Smooth muscle cell (in vitro differentiated cells): Measurements from ENCODE around the gene RNF17. TPM values are rescaled to one million over a fixed set of nuclear protein-coding genes. Genes with fewer than 3 reads are reported as not detected.

ENCODE experiments used
- DNase-seq: peaks from one replicate; lab custom pipeline; 2025; ENCODE audit not compliant: unreplicated experiment; lab: John Stamatoyannopoulos, UW
- H2AFZ ChIP-seq: fragments of 200-600 bp; sonication (generic); 2 replicates; pipeline ENCODE4 v1.6.0; 2016; ENCODE audit warnings: antibody characterized with exemption, low read depth, mild to moderate bottlenecking
- H3F3A ChIP-seq: fragments of 200-600 bp; sonication (generic); 2 replicates; pipeline ENCODE4 v1.6.0; 2017; ENCODE audit warnings: antibody characterized with exemption, low read depth
- H3K27ac ChIP-seq: fragments of 200-600 bp; sonication (generic); 2 replicates; pipeline ENCODE4 v1.5.1; 2016; ENCODE audit warnings: low read depth, mild to moderate bottlenecking
- H3K27me3 ChIP-seq: fragments of 200-600 bp; sonication (generic); 2 replicates; pipeline ENCODE4 v1.6.1; 2016; ENCODE audit warnings: low read depth, mild to moderate bottlenecking
- H3K36me3 ChIP-seq: fragments of 200-600 bp; sonication (generic); 2 replicates; pipeline ENCODE4 v1.5.1; 2016; ENCODE audit warnings: low read depth
- H3K4me1 ChIP-seq: fragments of 200-600 bp; sonication (generic); 2 replicates; pipeline ENCODE4 v1.5.1; 2016; ENCODE audit warnings: low read depth
- H3K4me2 ChIP-seq: fragments of 200-600 bp; sonication (generic); 2 replicates; pipeline ENCODE4 v1.6.0; 2016; ENCODE audit warnings: mild to moderate bottlenecking
- H3K4me3 ChIP-seq: fragments of 200-600 bp; sonication (generic); 2 replicates; pipeline ENCODE4 v1.5.1; 2016; ENCODE audit warnings: mild to moderate bottlenecking
- H3K79me2 ChIP-seq: fragments of 200-600 bp; sonication (generic); 2 replicates; pipeline ENCODE4 v1.6.0; 2016; ENCODE audit warnings: low read depth, mild to moderate bottlenecking
- H3K9ac ChIP-seq: fragments of 200-600 bp; sonication (generic); 2 replicates; pipeline ENCODE4 v1.6.0; 2016; ENCODE audit warnings: low read depth
- H3K9me3 ChIP-seq: fragments of 200-600 bp; sonication (generic); replicated peaks from 2 replicates; pipeline ENCODE4 v1.5.1; 2016; ENCODE audit warnings: low read depth
- H4K20me1 ChIP-seq: fragments of 200-600 bp; sonication (generic); 2 replicates; pipeline ENCODE4 v1.6.0; 2016; ENCODE audit warnings: low read depth
- WGBS: methylation state at CpG from one replicate; pipeline ENCODE4 v1.1.7; 2016; ENCODE audit warnings: low lambda C conversion rate; 5-methylcytosine and 5-hydroxymethylcytosine counted together
- polyA plus RNA-seq: library from polyadenylated mRNA; unstranded; fragments of >200 nt; fragmentation: Nextera tagmentation; extraction: Ambion mirVana; gene quantifications from 2 replicates; pipeline ENCODE4 v1.2.1, GENCODE V29; 2016
- total RNA-seq: library from RNA; depleted of rRNA; stranded (reverse); fragments of >200 nt; gene quantifications from 2 replicates; pipeline ENCODE4 v1.2.3, GENCODE V29; 2014
- TF ChIP-seq, protein P1 (sequence below): fragments of 200-600 bp; sonication (generic); IDR thresholded peaks from 2 replicates; pipeline ENCODE4 v1.5.1; 2017; ENCODE audit warnings: borderline replicate concordance, mild to moderate bottlenecking, antibody characterized with exemption; ENCODE audit not compliant: insufficient read depth, poor library complexity, severe bottlenecking

RNF17 gene
- total and polyA plus RNA-seq, 2 experiments from 2014 or later, result not detected

DNA sequence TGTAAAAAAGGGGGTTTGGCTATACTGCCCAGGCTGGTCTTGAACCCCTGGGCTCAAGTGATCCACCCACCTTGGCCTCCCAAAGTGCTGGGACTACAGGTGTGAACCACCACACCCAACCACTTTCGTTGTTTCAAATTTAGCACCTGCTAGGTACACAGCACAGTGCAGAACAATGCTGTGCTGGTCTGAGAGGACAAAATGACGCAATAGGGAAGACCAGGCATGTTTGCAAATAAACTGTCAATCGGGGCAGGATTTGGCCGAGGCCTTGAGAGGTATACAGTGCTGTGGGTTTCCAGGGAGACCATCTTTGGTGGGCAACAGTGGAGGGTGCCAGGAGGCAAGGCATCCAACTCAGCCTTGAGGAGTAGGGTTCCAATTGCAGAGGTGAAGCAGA lies 46.8 kb upstream of the RNF17 start:
- Histone ChIP-seq H3K4me1 (peaks cover 3% of the 10 kb centered on the region), H3K4me3 (no peak overlapping the region), H3K9ac (no peak overlapping the region), H4K20me1 (no peaks in the 10 kb centered on the region), H3K27ac (no peak overlapping the region), H3K36me3 (no peaks in the 10 kb centered on the region), H3K4me2 (no peak overlapping the region), H3K27me3 (peaks cover 2% of the 10 kb centered on the region), H3K79me2 (no peaks in the 10 kb centered on the region), H3F3A (no peaks in the 10 kb centered on the region), H2AFZ (no peak overlapping the region), H3K9me3 (no peaks in the 10 kb centered on the region)
- WGBS, result 91% methylated on average over 4 of the region's 4 CpGs
- DNase-seq, result no peak
- TF ChIP-seq, protein P1, sequence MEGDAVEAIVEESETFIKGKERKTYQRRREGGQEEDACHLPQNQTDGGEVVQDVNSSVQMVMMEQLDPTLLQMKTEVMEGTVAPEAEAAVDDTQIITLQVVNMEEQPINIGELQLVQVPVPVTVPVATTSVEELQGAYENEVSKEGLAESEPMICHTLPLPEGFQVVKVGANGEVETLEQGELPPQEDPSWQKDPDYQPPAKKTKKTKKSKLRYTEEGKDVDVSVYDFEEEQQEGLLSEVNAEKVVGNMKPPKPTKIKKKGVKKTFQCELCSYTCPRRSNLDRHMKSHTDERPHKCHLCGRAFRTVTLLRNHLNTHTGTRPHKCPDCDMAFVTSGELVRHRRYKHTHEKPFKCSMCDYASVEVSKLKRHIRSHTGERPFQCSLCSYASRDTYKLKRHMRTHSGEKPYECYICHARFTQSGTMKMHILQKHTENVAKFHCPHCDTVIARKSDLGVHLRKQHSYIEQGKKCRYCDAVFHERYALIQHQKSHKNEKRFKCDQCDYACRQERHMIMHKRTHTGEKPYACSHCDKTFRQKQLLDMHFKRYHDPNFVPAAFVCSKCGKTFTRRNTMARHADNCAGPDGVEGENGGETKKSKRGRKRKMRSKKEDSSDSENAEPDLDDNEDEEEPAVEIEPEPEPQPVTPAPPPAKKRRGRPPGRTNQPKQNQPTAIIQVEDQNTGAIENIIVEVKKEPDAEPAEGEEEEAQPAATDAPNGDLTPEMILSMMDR, result no peak

DNA sequence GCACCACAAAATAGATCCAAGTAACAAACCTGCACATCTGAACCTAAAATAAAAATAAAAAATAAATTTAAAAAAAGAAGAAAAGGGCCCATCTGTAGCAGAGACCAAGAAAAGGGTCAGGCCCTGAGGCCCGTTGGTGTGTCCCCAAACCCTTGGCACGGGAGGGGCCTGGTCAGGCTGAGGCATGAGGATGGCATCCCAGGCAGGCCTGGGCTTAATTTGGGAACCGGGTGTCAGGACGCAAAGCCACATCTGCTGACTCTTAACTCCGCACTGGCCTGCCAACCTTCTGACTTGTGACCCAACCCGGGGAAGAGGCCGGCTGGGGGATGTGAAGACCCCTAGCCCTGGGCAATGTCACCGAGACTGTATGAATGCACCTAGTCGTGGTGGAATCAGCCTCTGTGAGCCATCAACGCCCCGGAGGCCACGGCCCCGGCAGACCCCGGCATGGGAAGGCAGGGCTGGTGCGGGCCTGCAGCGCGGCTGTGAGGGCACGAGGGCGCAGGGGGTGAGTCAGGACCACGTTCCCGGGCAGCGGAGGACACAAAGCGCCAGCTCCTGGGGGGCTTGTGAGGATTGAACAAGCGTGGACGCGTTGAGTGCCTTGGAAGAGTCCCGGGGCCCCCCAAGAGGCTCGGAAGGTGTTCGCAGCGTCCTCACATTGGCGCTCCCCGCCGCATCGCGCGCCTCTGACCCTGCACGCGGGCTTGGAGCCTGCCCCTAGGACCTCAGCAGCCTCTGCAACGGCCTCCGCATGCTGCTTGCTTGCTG lies 45.6 kb upstream of the RNF17 start:
- Histone ChIP-seq H3F3A (no peaks in the 10 kb centered on the region), H3K4me3 (no peak overlapping the region), H3K36me3 (no peaks in the 10 kb centered on the region), H3K9ac (no peak overlapping the region), H3K4me2 (no peak overlapping the region), H2AFZ (no peak overlapping the region), H3K27me3 (peaks cover 2% of the 10 kb centered on the region), H3K4me1 (peaks cover 3% of the 10 kb centered on the region), H3K27ac (no peak overlapping the region), H3K79me2 (no peaks in the 10 kb centered on the region), H3K9me3 (no peaks in the 10 kb centered on the region), H4K20me1 (no peaks in the 10 kb centered on the region)
- TF ChIP-seq, protein P1, result no peak
- DNase-seq, result no peak
- WGBS, result 94% methylated on average over 40 of the region's 40 CpGs

DNA sequence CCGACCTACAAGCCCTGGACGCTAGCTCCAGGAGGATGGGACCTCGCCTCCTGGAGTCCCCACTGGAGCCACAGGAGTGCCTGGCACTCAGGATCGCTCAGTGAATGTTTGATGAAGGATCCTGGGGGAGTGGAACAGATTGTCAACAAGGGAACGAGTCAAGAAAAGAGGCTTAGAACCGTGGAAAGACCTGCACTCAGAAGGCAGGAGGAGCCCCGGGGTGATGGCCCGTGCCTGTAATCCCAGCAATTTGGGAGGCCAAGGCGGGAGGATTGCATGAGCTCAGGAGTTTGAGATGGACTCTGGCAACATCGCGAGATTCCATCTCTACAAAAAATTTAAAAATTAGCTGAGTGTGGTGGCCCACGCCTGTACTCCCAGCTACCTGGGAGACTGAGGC lies 44.8 kb upstream of the RNF17 start:
- no peak for DNase-seq
- Histone ChIP-seq H4K20me1 (no peaks in the 10 kb centered on the region), H3K36me3 (no peaks in the 10 kb centered on the region), H3K4me3 (no peak overlapping the region), H3K4me1 (peaks cover 3% of the 10 kb centered on the region), H3F3A (no peaks in the 10 kb centered on the region), H3K27ac (no peak overlapping the region), H3K79me2 (no peaks in the 10 kb centered on the region), H3K27me3 (peaks cover 2% of the 10 kb centered on the region), H2AFZ (no peak overlapping the region), H3K4me2 (no peak overlapping the region), H3K9me3 (no peaks in the 10 kb centered on the region), H3K9ac (no peak overlapping the region)
- TF ChIP-seq, protein P1, result no peak
- 91% methylated on average over 12 of the region's 12 CpGs for WGBS

DNA sequence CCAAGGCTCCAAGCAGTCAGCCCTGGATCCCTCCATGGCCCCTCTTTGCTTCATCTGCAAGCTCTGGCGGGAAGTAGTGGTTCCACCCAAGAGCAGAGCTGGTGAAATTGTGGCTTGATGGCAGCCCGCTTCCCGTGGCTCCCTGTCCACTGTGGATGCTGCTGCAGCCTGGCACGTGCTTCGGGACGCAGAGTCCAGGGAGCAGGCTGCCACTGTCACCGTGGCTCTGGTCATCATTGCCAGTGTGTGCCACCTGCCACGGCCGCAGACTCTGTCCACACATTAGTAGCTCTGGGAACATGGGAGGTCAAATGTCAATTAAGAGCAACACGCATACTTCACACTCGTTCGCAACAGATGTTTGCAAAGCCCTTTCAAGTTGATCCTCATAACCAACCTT lies 40.8 kb upstream of the RNF17 start:
- H2AFZ ChIP-seq, result no peak overlapping the region
- H3K36me3 ChIP-seq, result no peaks in the 10 kb centered on the region
- TF ChIP-seq, protein P1, result no peak
- no peak overlapping the region for H3K27ac ChIP-seq
- H3K4me1 ChIP-seq, result no peaks in the 10 kb centered on the region
- H3F3A ChIP-seq, result no peaks in the 10 kb centered on the region
- peaks cover 2% of the 10 kb centered on the region for H3K27me3 ChIP-seq
- H3K9ac ChIP-seq, result no peak overlapping the region
- no peaks in the 10 kb centered on the region for H3K9me3 ChIP-seq
- WGBS, result 94% methylated on average over 12 of the region's 12 CpGs
- H3K79me2 ChIP-seq, result no peaks in the 10 kb centered on the region
- H4K20me1 ChIP-seq, result no peaks in the 10 kb centered on the region
- H3K4me3 ChIP-seq, result no peak overlapping the region
- no peak for DNase-seq
- no peak overlapping the region for H3K4me2 ChIP-seq
